ENCODE data around the gene FBXL15. TPM values are rescaled to one million over a fixed set of nuclear protein-coding genes. Genes with fewer than 3 reads are reported as not detected.

Gene FBXL15
- total and polyA plus RNA-seq, 9 of the 15 experiments (the other 6 are each of a cell fraction or from before 2014, with no cell fraction given): 0.08 to 25.9 (median 3.5) TPM

DNA sequence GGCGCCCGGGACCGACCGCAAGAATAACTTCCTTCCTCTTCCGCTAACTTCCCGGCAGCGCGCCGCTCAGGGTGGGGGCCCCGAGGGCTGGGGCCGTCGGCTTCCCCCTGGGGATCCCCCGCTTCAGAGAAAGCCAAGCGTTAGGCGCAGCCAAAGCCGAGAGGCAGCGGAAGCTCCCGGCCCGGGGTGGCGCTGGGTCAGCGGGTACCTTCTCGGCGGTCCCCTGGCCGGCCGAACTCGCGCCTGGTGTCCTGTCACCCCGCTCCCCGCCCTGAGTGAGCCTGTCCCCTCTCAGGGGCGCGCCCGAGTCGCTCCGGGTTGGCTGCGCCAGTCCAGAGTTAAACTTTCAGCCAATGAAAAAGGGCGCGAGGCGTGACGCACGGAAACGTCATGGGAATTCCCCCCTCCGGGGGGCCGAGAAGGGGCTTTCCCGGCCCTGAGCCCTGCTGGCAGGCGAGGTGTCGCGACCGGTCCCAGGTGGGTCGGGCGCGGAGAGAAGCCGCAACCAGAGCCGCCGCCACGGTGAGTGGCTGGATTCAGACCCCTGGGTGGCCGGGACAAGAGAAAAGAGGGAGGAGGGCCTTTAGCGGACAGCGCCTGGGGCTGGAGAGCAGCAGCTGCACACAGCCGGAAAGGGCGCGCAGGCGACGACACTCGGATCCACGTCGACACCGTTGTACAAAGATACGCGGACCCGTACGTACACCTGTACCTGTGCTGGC lies 26.4 kb upstream of the FBXL15 start (continued):
- TF ChIP-seq, protein P1, sequence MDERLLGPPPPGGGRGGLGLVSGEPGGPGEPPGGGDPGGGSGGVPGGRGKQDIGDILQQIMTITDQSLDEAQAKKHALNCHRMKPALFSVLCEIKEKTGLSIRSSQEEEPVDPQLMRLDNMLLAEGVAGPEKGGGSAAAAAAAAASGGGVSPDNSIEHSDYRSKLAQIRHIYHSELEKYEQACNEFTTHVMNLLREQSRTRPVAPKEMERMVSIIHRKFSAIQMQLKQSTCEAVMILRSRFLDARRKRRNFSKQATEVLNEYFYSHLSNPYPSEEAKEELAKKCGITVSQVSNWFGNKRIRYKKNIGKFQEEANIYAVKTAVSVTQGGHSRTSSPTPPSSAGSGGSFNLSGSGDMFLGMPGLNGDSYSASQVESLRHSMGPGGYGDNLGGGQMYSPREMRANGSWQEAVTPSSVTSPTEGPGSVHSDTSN (CRISPR knock-in tag; IDR thresholded peaks at IDR 0.05; ENCODE audit: low read depth): no peak
- TF ChIP-seq, protein P1 (tag; conservative IDR thresholded peaks at IDR 0.05; ENCODE audit: low read depth): no peak
- TF ChIP-seq HNRNPUL1 (IDR thresholded peaks at IDR 0.05; ENCODE audit: low read length): no peak
- TF ChIP-seq ZNF121 (CRISPR knock-in tag; conservative IDR thresholded peaks at IDR 0.05): no peak
- no peak for TF ChIP-seq ADNP (tag; IDR thresholded peaks at IDR 0.05)
- TF ChIP-seq OTX1 (CRISPR knock-in tag; IDR thresholded peaks at IDR 0.05): no peak
- TF ChIP-seq, protein P2, sequence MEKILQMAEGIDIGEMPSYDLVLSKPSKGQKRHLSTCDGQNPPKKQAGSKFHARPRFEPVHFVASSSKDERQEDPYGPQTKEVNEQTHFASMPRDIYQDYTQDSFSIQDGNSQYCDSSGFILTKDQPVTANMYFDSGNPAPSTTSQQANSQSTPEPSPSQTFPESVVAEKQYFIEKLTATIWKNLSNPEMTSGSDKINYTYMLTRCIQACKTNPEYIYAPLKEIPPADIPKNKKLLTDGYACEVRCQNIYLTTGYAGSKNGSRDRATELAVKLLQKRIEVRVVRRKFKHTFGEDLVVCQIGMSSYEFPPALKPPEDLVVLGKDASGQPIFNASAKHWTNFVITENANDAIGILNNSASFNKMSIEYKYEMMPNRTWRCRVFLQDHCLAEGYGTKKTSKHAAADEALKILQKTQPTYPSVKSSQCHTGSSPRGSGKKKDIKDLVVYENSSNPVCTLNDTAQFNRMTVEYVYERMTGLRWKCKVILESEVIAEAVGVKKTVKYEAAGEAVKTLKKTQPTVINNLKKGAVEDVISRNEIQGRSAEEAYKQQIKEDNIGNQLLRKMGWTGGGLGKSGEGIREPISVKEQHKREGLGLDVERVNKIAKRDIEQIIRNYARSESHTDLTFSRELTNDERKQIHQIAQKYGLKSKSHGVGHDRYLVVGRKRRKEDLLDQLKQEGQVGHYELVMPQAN (IDR thresholded peaks at IDR 0.05; ENCODE audit: borderline replicate concordance): peak; percentile 78
- no peak for TF ChIP-seq ZNF75A (CRISPR knock-in tag; IDR thresholded peaks at IDR 0.05)
- TF ChIP-seq TFAM (CRISPR knock-in tag; conservative IDR thresholded peaks at IDR 0.05): no peak
- TF ChIP-seq SAP30 (IDR thresholded peaks at IDR 0.05; ENCODE audit: borderline replicate concordance, insufficient read depth, low read depth, low read length, poor library complexity, severe bottlenecking): peak; percentile 84
- TF ChIP-seq CEBPB (tag; IDR thresholded peaks at IDR 0.05): no peak
- TF ChIP-seq, protein P3, sequence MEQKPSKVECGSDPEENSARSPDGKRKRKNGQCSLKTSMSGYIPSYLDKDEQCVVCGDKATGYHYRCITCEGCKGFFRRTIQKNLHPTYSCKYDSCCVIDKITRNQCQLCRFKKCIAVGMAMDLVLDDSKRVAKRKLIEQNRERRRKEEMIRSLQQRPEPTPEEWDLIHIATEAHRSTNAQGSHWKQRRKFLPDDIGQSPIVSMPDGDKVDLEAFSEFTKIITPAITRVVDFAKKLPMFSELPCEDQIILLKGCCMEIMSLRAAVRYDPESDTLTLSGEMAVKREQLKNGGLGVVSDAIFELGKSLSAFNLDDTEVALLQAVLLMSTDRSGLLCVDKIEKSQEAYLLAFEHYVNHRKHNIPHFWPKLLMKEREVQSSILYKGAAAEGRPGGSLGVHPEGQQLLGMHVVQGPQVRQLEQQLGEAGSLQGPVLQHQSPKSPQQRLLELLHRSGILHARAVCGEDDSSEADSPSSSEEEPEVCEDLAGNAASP (IDR thresholded peaks at IDR 0.05): no peak
- TF ChIP-seq CBX1 (IDR thresholded peaks at IDR 0.05; ENCODE audit: low read depth): no peak
- TF ChIP-seq ZFPM2 (CRISPR knock-in tag; IDR thresholded peaks at IDR 0.05): no peak
- TF ChIP-seq, protein P4, sequence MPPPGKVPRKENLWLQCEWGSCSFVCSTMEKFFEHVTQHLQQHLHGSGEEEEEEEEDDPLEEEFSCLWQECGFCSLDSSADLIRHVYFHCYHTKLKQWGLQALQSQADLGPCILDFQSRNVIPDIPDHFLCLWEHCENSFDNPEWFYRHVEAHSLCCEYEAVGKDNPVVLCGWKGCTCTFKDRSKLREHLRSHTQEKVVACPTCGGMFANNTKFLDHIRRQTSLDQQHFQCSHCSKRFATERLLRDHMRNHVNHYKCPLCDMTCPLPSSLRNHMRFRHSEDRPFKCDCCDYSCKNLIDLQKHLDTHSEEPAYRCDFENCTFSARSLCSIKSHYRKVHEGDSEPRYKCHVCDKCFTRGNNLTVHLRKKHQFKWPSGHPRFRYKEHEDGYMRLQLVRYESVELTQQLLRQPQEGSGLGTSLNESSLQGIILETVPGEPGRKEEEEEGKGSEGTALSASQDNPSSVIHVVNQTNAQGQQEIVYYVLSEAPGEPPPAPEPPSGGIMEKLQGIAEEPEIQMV (tag; conservative IDR thresholded peaks at IDR 0.05; ENCODE audit: low read depth): 0 out of 2 replicates have a peak, but pooled peaks have one; percentile 64
- no peak for TF ChIP-seq FOXJ2 (tag; IDR thresholded peaks at IDR 0.05)
- TF ChIP-seq, protein P5, sequence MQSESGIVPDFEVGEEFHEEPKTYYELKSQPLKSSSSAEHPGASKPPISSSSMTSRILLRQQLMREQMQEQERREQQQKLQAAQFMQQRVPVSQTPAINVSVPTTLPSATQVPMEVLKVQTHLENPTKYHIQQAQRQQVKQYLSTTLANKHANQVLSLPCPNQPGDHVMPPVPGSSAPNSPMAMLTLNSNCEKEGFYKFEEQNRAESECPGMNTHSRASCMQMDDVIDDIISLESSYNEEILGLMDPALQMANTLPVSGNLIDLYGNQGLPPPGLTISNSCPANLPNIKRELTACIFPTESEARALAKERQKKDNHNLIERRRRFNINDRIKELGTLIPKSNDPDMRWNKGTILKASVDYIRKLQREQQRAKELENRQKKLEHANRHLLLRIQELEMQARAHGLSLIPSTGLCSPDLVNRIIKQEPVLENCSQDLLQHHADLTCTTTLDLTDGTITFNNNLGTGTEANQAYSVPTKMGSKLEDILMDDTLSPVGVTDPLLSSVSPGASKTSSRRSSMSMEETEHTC (IDR thresholded peaks at IDR 0.05): no peak
- peak; percentile 16 for TF ChIP-seq MEIS2 (IDR thresholded peaks at IDR 0.05; ENCODE audit: partially characterized antibody)
- TF ChIP-seq DACH1 (IDR thresholded peaks at IDR 0.05; ENCODE audit: partially characterized antibody): no peak
